Choroid plexus epithelial cell (primary cell): Measurements from ENCODE around the gene RAI1.
A peak's percentile ranks its signal among the peaks of the same experiment; 100 is the strongest.

Source experiments
- DNase-seq: peaks from one replicate; pipeline ENCODE4 v3.0.0-alpha.2; 2010; ENCODE audit warnings: low read depth
- H3K4me3 ChIP-seq: 2 replicates; pipeline ENCODE4 v1.5.1; 2011; ENCODE audit warnings: low read depth, mild to moderate bottlenecking, control low read depth, low read length, moderate library complexity
- CTCF ChIP-seq: conservative IDR thresholded peaks from 2 replicates; pipeline ENCODE4 v1.5.1; 2011; ENCODE audit warnings: low read depth, mild to moderate bottlenecking, control low read depth, inconsistent platforms, low read length, moderate library complexity

The RAI1 gene

GRCh38 chr17:17701658-17702057 is 20.4 kb downstream of the RAI1 start:
- TF ChIP-seq CTCF = no peak
- DNase-seq = no peak
- no peak overlapping the region for H3K4me3 ChIP-seq

DNA sequence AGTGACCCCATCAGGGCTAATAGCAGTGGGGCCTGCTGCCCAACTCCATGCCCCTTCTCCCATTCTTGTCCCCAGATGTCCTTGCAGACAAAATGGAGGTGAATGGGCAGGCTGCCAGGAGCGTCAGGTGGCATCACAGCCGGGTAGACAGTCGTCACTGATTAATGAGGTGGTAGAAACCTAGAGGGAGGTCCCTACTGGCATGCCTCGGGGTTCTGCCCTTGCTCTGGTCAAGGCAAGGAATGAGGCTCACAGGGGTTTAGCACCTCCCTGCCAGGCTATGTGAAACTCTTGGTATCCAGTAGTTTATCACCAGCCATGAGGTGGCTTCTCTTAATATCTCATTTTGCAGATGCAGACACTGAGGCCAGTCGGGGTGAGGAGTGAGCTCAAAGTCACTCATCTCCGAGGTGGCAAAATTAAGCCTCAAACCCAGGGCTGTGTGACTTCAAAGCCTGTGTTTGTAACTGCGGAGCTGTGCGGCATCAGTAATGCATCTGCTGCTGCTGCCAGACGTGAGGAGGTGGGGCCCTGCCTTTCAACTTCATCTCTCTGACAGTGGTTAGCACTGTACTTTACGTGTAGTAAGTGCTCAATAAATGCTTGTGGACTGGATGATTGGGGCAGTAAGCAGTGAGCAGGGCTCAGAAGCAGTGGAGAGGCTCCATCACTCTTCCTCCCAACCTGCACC is 21.3 kb downstream of the RAI1 start:
- TF ChIP-seq CTCF = no peak
- no peak overlapping the region for H3K4me3 ChIP-seq
- no peak for DNase-seq

DNA sequence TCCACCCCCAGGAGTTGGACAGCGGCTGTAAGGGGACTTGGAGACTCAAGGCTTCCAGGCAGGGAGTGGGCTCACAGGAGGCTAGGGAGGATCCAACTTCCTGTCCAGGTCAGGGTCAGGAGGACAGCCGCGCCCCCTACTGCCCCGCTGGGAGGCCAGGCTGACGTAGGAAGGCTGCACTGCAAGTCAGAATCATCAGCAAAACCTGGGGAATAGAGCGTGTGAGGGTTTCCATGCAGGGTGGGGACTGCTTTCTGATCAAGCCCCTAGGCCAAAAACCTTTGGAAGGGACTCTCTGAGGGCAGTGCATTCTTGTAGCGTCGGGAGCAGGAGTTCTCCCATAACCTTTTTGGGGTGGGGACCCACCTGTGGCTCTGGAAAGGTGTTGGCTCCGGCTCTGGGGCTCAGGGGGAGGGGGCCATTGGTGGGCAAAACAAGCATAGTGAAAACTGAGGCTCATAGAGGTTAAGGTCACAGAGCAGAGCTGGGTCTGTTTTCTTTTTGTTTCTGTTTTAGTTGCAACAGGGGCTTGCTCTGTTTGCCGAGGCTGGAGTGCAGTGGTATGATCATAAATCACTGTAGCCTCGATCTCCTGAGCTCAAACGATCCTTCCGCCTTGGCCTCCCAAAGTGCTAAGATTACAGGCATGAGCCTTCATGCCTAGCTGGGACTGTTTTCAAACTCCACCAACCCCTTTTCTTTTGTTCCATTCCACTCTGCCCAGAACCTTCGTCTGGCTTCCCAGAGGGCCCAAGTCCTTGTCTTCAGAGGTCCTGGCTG is 22.1 kb downstream of the RAI1 start:
- peak; percentile 70 for DNase-seq
- no peak overlapping the region for H3K4me3 ChIP-seq
- no peak for TF ChIP-seq CTCF

DNA sequence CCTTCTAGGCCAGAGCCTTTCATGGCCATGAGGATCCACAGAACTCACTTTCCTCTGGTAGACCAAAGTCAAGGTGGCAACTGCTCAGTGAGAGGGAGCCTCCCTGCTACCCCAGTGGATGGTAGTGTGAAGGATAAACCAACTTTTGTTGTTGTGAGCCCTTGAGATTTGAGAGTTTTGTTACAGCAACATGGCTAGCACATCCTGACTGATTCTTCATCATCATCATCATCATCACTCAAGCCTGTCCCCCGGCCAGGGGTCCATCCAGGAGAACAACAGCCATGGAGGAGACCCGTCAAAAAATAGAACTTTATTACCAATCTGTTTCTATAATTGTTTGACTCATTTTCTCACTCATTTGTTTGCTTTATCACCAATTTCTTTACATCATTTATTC is 23.7 kb downstream of the RAI1 start:
- TF ChIP-seq CTCF = no peak
- H3K4me3 ChIP-seq = no peak overlapping the region
- no peak for DNase-seq

DNA sequence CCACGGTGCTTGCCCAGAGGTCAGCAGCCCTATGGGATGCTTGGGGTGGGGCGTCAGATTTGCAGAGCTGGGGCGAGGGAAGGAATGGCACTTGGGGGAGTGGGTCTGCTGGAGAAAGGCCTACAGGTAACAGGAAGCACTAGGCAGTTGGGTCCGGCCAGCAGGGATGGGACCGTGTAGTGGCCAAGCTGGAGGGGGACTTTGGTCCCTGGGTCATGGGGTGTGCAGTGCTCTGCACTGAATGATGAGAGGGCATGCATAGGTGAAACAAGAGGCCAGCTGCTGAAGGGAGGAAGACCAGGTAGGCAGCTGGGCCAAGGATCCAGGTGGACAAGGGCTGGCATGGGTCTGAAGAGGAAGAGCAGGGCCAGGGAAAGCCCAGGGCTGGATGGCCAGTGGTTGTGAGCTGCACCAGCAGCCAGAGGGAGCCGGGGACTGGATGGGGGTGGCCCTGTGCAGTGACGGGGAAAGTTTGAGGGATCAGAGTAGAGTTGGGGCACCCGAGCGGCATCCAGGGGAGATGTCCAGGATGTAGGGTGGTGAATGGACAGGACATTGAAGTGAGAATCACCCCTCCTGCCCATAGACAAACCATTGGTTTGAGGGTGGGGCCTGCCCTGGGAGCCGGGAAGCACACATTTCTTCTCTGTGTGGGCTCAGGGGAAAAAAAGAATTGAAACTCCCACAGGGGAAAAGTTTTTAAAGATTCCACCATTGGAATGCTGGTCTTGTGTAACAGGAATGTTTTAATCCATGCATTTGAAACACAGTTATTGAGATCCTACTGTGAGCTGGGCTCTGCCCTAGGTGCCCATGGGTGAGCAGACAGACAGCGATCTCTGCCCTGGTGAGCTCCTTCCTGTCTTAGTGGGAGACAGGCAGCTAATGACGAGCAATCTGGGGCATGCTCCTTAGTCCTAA is 25.1 kb downstream of the RAI1 start:
- no peak for DNase-seq
- peak; percentile 36 for TF ChIP-seq CTCF
- no peak overlapping the region for H3K4me3 ChIP-seq

- H3K4me3 ChIP-seq = no peak overlapping the region
- TF ChIP-seq CTCF = no peak
- no peak for DNase-seq
Observed at GRCh38 chr17:17708295-17708694, 27.0 kb downstream of the RAI1 start.
